Stimulated activated naive CD8-positive, alpha-beta T cell treated with anti-CD3 and anti-CD28 coated beads, Interleukin-15, Interleukin-2, amounts not matched to agents 100 ng/mL and 50 ng/mL, for 24 hours (primary cell): Measurements from ENCODE around the gene PPDPF.

ENCODE experiments used
- H3K27ac Mint-ChIP-seq: one replicate; pipeline ENCODE4 v1.8.0; 2021; ENCODE audit warnings: mild to moderate bottlenecking, mixed read lengths
- H3K27me3 Mint-ChIP-seq: one replicate; pipeline ENCODE4 v1.8.0; 2021; ENCODE audit warnings: mixed read lengths
- H3K36me3 Mint-ChIP-seq: one replicate; pipeline ENCODE4 v1.8.0; 2021; ENCODE audit warnings: low read depth, mixed read lengths
- H3K4me1 Mint-ChIP-seq: one replicate; pipeline ENCODE4 v1.8.0; 2021; ENCODE audit warnings: low read depth, mixed read lengths
- H3K4me3 Mint-ChIP-seq: one replicate; pipeline ENCODE4 v1.8.0; 2021; ENCODE audit warnings: mild to moderate bottlenecking, mixed read lengths
- H3K9me3 Mint-ChIP-seq: one replicate; pipeline ENCODE4 v1.8.0; 2021; ENCODE audit warnings: mixed read lengths

The PPDPF gene

DNA sequence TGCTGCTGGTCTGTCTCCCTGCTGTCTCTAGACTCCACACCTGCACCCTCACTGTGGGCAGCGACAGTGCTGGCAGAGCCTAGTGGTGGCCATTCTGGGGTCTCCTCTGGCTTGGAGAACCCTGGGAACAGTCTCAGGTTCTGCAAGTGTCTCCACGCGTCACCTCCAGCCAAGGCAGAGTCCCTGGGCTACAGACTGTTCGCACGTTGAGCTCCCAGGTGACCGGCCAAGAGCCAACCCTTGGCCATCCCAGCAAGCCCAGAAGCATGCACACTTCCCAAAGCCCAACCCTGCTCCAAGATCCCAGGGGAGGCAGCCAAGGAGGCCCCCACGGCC, 26.5 kb upstream of the PPDPF start:
- Mint-ChIP-seq H3K36me3 (no peaks in the 10 kb centered on the region), H3K4me3 (no peak overlapping the region), H3K27me3 (peaks cover 16% of the 10 kb centered on the region), H3K4me1 (peaks cover 5% of the 10 kb centered on the region), H3K27ac (no peak overlapping the region), H3K9me3 (no peaks in the 10 kb centered on the region)

GRCh38 chr20:63494420-63495166, 26.0 kb upstream of the PPDPF start:
- Mint-ChIP-seq H3K36me3 (no peaks in the 10 kb centered on the region), H3K9me3 (no peaks in the 10 kb centered on the region), H3K27me3 (peaks cover 15% of the 10 kb centered on the region), H3K4me1 (peaks cover 5% of the 10 kb centered on the region), H3K4me3 (no peak overlapping the region), H3K27ac (no peak overlapping the region)

GRCh38 chr20:63495167-63495720, 25.3 kb upstream of the PPDPF start:
- Mint-ChIP-seq H3K36me3 (no peaks in the 10 kb centered on the region), H3K4me1 (peaks cover 5% of the 10 kb centered on the region), H3K4me3 (no peak overlapping the region), H3K27ac (no peak overlapping the region), H3K27me3 (peaks cover 12% of the 10 kb centered on the region), H3K9me3 (no peaks in the 10 kb centered on the region)

DNA sequence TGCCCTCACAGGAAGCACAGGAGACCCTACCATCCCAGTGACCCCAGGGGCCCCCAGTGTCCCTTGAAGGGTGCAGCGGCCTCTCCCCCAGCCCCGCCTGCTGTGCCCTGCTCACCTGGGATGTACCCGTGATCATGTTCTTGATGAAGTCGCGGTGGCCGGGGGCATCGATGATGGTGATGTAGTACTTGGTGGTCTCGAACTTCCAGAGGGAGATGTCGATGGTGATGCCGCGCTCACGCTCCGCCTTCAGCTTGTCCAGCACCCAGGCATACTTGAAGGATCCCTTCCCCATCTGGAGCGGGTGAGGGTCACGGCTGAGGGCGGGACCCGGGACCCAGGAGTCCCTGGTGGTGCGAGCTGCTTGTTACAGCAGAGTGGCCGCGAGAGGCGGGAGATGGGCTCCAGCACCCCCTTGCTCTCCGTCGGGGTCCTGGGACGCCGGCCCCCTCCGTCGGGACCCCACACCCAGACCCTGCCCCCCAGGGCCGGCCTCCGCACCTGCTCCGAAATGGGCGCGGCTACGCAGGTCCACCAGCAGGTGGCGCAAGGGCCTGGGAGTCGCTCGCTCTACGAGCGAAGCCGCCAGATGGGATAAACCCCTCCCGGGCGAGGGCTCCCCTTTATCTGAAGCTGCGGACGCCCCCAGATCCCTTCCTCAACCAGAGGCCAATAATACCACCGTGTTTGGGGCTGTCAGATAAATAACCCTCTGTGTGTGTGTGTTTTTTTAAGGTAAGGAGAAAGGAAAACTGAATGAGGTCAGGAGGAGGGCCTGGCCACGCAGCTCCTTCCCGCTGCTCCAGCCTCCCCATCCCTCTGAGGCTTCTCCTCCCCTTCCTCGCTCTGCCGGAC, 24.6 kb upstream of the PPDPF start:
- Mint-ChIP-seq H3K27me3 (peaks cover 9% of the 10 kb centered on the region), H3K4me3 (peak overlapping the region; percentile 32), H3K36me3 (no peaks in the 10 kb centered on the region)

GRCh38 chr20:63496596-63497120, 23.9 kb upstream of the PPDPF start:
- Mint-ChIP-seq H3K27me3 (peaks cover 13% of the 10 kb centered on the region), H3K36me3 (no peaks in the 10 kb centered on the region), H3K4me3 (no peak overlapping the region), H3K4me1 (peaks cover 5% of the 10 kb centered on the region), H3K9me3 (no peaks in the 10 kb centered on the region), H3K27ac (no peak overlapping the region)

More for the DNA sequence above, 24.6 kb upstream of the PPDPF start:
- Mint-ChIP-seq H3K9me3 (no peaks in the 10 kb centered on the region), H3K27ac (no peak overlapping the region), H3K4me1 (peaks cover 5% of the 10 kb centered on the region)

DNA sequence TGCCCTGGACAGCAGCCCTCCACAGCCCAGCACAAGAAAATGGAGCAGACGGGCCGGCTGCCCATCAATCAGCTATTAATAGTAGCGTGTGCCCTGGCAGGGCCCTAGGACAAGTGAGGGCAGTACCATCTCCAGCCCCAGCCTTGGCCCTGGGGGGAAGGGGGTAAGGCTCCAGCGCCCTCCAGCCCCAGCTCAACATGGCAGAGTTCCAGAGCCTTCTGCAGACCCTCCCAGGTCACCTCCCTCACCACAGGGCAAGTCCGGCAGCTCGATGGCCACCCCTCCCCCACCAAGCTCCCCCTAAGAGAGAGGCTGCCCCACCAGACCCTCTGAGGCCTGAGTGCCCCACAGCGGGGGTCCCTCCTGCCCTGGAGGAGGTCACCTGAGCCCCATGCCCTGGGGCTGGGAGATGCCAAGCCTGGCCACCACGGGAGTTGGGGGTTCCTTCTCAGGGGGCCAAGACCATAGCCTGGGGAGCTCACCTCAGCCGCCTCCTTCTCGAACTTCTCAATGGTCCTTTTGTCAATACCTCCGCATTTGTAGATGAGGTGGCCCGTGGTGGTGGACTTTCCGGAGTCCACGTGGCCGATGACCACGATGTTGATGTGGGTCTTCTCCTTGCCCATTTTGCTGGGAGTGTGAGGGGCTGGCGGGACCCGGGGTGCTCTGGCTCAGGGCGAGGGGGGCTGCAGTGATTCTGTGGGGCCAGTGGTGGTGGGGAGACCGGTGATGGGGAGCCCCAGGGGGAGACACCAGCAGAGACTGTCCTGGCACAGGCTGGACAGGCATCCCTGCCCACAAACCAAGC, 23.2 kb upstream of the PPDPF start:
- Mint-ChIP-seq H3K36me3 (no peaks in the 10 kb centered on the region), H3K27ac (no peak overlapping the region), H3K4me3 (no peak overlapping the region), H3K9me3 (no peaks in the 10 kb centered on the region), H3K4me1 (peaks cover 5% of the 10 kb centered on the region), H3K27me3 (peaks cover 13% of the 10 kb centered on the region)

- H3K4me1 Mint-ChIP-seq, result peaks cover 5% of the 10 kb centered on the region
- H3K27me3 Mint-ChIP-seq, result peaks cover 13% of the 10 kb centered on the region
- H3K36me3 Mint-ChIP-seq, result no peaks in the 10 kb centered on the region
- H3K9me3 Mint-ChIP-seq, result no peaks in the 10 kb centered on the region
- H3K4me3 Mint-ChIP-seq, result no peak overlapping the region
- no peak overlapping the region for H3K27ac Mint-ChIP-seq
Measured at GRCh38 chr20:63497946-63498935, 22.3 kb upstream of the PPDPF start.

DNA sequence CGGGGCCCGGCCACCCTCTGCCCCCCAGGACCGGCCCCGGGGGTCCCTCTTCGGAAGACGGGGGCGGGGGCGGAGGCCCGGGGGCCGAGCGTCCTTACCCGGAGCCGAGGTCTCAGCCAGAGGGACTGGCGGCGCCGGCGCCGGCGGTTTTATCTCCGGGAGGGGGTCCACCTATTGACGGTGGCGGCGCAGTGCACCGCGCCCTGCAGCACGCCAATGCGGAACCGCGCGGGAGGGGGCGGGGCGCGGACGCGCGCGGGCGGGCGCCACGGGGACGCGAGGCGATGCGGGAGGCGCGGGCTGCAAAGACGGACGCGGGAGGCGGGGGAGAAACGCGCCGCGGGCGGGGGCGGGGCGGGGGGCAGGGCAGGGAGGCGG, 21.6 kb upstream of the PPDPF start, which contains the start of gene EEF1A2:
Gene EEF1A2 (minus strand): TSS at position 124 of the 378 bp plus-strand sequence. CDS start 1,320 bp downstream, outside the sequence.
- H3K4me1 Mint-ChIP-seq, result peaks cover 5% of the 10 kb centered on the region
- no peaks in the 10 kb centered on the region for H3K9me3 Mint-ChIP-seq
- no peak within 1 kb of the TSS for H3K4me3 Mint-ChIP-seq
- no peak within 1 kb of the TSS for H3K27ac Mint-ChIP-seq
- H3K27me3 Mint-ChIP-seq, result peaks cover 17% of the 10 kb centered on the region
- no peaks in the 10 kb centered on the region for H3K36me3 Mint-ChIP-seq

DNA sequence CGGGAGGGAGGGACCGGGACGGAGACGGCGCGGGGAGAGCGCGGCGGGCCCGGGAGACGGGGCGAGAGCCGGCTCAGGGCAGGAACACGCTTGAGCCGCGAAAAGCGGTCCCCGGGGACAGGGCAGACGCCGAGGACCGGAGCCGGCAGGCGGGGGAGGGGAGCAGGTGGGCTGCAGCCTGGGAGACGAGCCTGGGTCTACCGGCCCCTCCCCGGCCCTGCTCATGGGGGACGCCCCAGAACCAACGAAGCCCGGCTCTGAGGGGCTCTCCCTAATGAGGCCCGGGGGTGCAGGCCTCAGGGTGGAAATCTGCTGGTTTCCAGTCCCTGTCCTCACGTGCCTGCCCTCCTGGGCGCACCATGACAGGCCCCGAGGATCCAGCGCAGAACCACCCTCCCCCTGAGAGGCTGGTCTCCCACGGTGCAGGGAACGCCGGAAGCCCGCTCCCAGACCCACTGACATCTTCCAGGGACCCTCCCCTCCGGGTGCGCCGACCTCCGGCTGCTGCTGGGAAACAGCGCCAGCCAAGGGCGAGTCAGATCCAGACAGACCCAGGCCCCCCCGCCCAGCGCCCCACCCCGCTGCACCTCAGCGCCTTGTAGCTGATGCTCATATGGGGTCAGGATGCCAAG, 21.1 kb upstream of the PPDPF start:
- Mint-ChIP-seq H3K27ac (no peak overlapping the region), H3K4me1 (peaks cover 5% of the 10 kb centered on the region), H3K9me3 (no peaks in the 10 kb centered on the region), H3K4me3 (no peak overlapping the region), H3K27me3 (peaks cover 19% of the 10 kb centered on the region), H3K36me3 (no peaks in the 10 kb centered on the region)

DNA sequence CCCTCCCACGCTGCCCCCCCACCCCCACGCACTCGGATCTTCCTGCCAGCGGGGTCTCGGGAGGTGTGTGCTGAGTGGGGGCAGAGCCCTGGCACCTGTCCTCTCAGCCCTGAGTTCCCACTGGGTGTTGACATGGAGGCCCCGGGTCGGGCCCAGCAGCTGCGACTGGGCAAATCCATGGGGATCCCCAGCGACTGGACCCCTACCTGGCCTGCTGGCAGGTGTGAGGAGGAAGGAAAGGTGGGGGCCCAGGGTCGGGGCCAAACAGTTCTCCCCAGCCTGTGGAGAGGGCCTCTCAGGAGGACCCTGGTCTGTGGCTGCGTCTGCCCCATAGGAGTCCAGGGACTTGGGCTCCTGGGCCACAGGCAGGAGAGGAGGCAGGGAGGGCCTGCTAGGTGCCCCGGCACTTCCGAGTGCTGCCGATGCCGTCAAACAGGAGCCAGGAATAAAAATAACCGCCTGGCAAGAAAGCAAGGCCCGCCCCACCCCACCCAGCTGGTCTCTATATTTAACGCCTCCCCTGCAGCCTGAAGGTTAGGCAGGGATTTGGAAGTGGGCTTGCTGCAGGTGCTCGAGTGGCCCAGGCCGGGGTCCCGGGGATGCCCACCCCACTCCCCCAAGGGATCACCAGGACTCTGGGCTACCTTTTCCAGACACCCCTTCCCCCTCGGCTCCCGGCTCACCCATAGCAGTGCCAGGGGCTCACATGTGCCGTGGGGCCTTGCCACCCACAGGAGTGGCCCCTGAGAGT, 20.2 kb upstream of the PPDPF start:
- peaks cover 25% of the 10 kb centered on the region for H3K27me3 Mint-ChIP-seq
- H3K4me3 Mint-ChIP-seq, result no peak overlapping the region
- no peak overlapping the region for H3K27ac Mint-ChIP-seq
- H3K4me1 Mint-ChIP-seq, result peaks cover 5% of the 10 kb centered on the region
- H3K36me3 Mint-ChIP-seq, result no peaks in the 10 kb centered on the region
- H3K9me3 Mint-ChIP-seq, result peaks cover 4% of the 10 kb centered on the region

DNA sequence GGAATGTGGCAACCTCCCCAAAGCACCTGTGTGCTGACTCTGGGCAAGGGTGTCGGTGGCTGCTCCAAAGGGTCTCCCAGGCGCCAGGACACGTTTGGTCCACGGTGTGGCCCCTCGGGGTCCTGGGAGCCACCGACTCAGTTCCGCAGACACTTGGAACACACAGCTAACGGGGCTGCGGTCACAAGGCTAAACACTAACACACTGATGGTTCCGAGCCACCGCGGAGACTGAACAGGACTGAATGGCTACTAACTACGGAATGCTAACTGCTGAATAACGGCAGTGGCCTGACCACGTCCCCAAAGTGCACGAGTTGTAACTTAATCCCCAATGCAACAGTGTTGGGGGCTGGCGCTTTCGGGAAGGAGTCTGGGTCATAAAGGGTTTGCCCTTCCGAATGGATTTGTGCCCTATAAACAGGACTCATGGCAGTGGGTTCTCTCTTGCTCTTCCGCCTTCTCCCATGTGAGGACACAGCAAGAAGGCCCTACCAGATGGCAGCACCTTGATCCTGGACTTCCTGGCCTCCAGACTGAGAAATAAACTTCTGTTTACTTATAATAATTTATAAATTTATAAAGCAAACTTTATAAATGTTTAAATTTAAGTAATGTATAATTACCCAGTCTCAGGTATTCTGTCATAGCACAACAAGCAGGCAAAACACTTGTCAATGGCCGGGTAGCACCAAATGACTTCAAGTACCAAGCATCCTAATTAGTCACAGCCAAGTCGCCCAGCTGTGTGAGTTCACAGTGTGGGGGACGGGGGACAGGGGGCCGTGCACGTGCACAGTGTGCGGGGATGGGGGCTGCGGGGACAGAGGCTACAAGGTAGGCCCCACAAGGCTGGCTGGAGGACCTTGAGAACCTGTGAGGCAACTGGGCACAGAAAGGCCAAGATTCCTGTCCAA, 19.4 kb upstream of the PPDPF start:
- Mint-ChIP-seq H3K9me3 (peaks cover 4% of the 10 kb centered on the region), H3K27ac (no peak overlapping the region), H3K27me3 (peaks cover 24% of the 10 kb centered on the region), H3K4me1 (peaks cover 4% of the 10 kb centered on the region), H3K36me3 (no peaks in the 10 kb centered on the region), H3K4me3 (no peak overlapping the region)
